PFSK-1 (cell line): ENCODE data around the gene ULK1.

ENCODE experiments used
- FOXP2 ChIP-seq: optimal IDR thresholded peaks from 2 replicates; pipeline ENCODE3; 2011; ENCODE audit warnings: borderline replicate concordance, control low read depth, inconsistent platforms; ENCODE audit not compliant: insufficient read depth; ENCODE audit errors: extremely low read length, extremely low read depth
- POLR2AphosphoS5 ChIP-seq: IDR thresholded peaks from 2 replicates; pipeline ENCODE4 v1.6.1; 2012; ENCODE audit warnings: low read depth, mild to moderate bottlenecking, control low read depth, low read length, moderate library complexity
- SIN3A ChIP-seq: IDR thresholded peaks from 2 replicates; pipeline ENCODE4 v1.6.1; 2012; ENCODE audit warnings: mild to moderate bottlenecking, low read length, moderate library complexity, borderline replicate concordance; ENCODE audit not compliant: insufficient read depth
- TAF1 ChIP-seq: IDR thresholded peaks from 2 replicates; pipeline ENCODE4 v1.6.1; 2012; ENCODE audit warnings: low read length, control low read depth, borderline replicate concordance; ENCODE audit not compliant: insufficient read depth
- TF ChIP-seq, protein P1 (sequence below), 2 experiments: IDR thresholded peaks; 2 replicates each; pipeline versions ENCODE4 v1.6.1 to v1.8.0; 2011 to 2012; ENCODE audit warnings: low read depth in 2 of 2, low read length in 2 of 2, control low read depth in 1 of 2, inconsistent platforms in 1 of 2, mild to moderate bottlenecking in 1 of 2, moderate library complexity in 1 of 2; ENCODE audit not compliant: insufficient read depth in 1 of 2

ULK1 gene

DNA sequence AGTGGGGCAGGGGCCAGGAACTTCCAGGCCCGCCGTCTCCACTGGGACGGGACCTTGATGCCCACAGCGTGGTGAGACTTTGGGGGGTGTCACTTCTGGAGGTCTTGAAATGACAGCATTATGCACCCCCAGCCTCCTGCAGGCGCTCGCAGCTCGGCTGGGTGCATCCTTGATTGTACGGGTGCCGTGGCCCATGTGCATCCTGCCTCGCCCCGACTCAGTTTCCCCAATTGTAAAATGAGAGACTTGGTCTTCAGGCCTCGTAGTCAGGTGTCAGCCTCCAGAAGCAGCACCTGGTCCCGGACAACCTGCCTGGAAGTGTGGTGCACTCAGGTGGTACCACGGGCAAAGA is 25.7 kb downstream of the ULK1 start:
- TF ChIP-seq SIN3A (no peak), POLR2AphosphoS5 (no peak), TAF1 (no peak), FOXP2 (no peak)
- TF ChIP-seq, protein P1, sequence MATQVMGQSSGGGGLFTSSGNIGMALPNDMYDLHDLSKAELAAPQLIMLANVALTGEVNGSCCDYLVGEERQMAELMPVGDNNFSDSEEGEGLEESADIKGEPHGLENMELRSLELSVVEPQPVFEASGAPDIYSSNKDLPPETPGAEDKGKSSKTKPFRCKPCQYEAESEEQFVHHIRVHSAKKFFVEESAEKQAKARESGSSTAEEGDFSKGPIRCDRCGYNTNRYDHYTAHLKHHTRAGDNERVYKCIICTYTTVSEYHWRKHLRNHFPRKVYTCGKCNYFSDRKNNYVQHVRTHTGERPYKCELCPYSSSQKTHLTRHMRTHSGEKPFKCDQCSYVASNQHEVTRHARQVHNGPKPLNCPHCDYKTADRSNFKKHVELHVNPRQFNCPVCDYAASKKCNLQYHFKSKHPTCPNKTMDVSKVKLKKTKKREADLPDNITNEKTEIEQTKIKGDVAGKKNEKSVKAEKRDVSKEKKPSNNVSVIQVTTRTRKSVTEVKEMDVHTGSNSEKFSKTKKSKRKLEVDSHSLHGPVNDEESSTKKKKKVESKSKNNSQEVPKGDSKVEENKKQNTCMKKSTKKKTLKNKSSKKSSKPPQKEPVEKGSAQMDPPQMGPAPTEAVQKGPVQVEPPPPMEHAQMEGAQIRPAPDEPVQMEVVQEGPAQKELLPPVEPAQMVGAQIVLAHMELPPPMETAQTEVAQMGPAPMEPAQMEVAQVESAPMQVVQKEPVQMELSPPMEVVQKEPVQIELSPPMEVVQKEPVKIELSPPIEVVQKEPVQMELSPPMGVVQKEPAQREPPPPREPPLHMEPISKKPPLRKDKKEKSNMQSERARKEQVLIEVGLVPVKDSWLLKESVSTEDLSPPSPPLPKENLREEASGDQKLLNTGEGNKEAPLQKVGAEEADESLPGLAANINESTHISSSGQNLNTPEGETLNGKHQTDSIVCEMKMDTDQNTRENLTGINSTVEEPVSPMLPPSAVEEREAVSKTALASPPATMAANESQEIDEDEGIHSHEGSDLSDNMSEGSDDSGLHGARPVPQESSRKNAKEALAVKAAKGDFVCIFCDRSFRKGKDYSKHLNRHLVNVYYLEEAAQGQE (IDR thresholded peaks at IDR 0.05; ENCODE audit: insufficient read depth in 1 of 2, low read depth in 2 of 2, low read length in 2 of 2), result no peak

DNA sequence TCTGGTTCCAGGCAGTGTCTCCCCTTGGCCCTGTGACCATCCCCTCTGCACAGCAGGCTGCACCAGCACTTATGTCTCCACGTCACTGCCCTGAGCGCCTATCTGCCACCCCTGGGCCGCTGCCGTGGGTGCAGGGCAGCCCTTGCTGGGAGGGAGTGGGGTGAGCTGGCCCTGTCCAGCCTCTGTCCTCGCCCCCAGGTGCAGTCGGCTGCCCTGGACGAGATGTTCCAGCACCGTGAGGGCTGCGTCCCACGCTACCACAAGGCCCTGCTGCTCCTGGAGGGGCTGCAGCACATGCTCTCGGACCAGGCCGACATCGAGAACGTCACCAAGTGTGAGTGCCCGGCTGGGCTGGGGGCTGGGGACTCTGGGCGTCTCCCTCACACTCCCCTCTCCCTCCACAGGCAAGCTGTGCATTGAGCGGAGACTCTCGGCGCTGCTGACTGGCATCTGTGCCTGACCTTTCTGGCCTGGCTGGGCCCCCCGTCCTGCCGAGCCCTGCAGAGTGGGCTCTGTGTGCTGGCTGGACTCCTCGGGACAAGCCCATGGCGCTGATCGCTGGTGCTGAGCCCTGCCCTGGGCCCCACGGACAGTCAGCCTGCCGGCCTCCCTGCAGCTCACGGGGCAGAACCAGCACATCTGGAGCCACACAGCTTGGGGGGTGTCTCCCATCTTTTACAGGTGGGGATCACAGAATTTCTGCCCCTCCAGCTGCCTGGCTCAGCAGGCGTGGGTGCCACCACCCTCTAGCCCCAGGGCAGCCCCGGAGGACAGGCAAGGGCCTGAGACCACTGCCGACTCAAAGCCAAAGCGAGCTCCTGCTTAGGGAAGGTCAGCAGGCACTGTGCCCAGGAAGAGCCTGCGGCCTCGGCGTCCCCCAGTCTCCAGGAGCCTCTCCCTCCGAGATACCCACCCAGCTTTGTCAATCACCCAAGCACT is 26.7 kb downstream of the ULK1 start:
- TF ChIP-seq POLR2AphosphoS5, result no peak
- TF ChIP-seq, protein P1 (IDR thresholded peaks at IDR 0.05; ENCODE audit: insufficient read depth in 1 of 2, low read depth in 2 of 2, low read length in 2 of 2), result no peak
- TF ChIP-seq TAF1, result no peak
- TF ChIP-seq FOXP2, result no peak
- no peak for TF ChIP-seq SIN3A

DNA sequence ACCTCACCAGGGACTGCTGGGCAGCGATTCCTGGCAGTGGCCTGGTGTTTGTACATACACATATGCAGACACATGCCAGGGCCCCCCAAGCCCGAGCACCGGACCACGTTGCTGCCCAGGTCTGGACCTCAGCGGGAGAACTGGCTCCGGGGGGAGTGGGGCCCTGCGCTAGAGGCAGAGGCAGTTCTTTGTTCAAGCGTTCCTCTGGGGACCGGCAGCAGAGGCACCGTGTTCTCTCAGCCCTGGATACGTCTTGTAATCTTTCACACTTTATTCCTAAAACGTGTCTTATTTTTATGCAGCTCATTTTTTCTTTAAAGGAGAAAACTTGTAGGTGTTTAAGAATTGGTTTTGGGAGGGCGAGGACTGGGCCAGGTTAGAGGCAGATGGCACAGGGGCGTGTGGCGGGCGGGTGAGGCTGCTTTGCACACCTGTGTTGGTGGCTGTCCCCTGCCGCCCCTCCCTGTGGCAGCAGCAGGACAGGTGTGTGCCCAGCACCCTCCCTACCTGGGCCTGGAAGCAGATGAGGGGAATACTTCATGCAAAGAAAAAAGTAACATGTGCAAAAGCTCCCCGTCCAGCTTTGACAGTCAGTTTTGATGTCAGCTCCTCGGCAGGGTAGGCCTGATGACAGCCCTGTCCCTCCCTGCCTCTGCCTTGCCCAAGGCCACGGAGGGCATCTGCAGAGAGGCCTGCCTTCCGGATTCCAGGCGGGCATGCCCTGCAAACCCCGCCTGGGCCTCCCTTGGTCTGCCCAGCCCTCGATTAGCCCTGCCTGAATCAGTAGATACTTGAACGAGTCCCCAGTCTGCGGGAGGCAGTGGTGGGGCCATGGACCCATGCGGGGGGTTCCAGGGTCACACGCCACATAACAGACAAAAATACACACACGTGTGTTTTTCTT is 27.7 kb downstream of the ULK1 start:
- TF ChIP-seq POLR2AphosphoS5, result no peak
- TF ChIP-seq, protein P1 (IDR thresholded peaks at IDR 0.05; ENCODE audit: insufficient read depth in 1 of 2, low read depth in 2 of 2, low read length in 2 of 2), result no peak
- no peak for TF ChIP-seq FOXP2
- TF ChIP-seq SIN3A, result no peak
- no peak for TF ChIP-seq TAF1

DNA sequence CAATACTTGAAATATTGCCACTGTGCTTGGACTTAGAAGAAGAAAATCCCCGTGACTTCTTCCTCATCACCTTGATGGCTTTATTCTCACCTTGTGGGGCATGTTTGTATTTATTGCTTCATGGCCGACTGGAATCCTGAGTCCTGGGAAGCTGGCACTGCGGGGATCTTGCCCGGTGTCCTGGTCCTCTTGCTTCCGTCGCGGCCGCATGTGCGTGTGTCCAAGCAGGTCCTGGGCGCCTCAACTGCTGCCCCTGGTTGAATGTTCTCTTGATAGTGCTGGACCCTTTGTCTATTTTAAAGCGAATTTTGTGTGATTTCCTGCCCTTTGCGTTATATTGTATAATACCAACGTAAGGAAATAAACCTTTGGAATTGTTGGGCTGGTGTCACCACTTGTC is 28.4 kb downstream of the ULK1 start:
- no peak for TF ChIP-seq POLR2AphosphoS5
- TF ChIP-seq TAF1, result no peak
- no peak for TF ChIP-seq FOXP2
- no peak for TF ChIP-seq SIN3A
- TF ChIP-seq, protein P1 (IDR thresholded peaks at IDR 0.05; ENCODE audit: insufficient read depth in 1 of 2, low read depth in 2 of 2, low read length in 2 of 2), result no peak
